HG03558 (cell line): ENCODE results near the gene OSBPL6.
"Not testable (repeated sequence)": the region's sequence is repeated elsewhere in the genome, so short reads cannot be mapped to it uniquely, and the experiment has no call there.

Experiments used
- ATAC-seq: cut with Tn5 transposase; IDR thresholded peaks from one replicate; pipeline ENCODE4 v1.9.1; 2021; ENCODE audit warnings: moderate number of reproducible peaks; ENCODE audit not compliant: unreplicated experiment; ENCODE audit errors: extremely low read depth

OSBPL6 gene

DNA sequence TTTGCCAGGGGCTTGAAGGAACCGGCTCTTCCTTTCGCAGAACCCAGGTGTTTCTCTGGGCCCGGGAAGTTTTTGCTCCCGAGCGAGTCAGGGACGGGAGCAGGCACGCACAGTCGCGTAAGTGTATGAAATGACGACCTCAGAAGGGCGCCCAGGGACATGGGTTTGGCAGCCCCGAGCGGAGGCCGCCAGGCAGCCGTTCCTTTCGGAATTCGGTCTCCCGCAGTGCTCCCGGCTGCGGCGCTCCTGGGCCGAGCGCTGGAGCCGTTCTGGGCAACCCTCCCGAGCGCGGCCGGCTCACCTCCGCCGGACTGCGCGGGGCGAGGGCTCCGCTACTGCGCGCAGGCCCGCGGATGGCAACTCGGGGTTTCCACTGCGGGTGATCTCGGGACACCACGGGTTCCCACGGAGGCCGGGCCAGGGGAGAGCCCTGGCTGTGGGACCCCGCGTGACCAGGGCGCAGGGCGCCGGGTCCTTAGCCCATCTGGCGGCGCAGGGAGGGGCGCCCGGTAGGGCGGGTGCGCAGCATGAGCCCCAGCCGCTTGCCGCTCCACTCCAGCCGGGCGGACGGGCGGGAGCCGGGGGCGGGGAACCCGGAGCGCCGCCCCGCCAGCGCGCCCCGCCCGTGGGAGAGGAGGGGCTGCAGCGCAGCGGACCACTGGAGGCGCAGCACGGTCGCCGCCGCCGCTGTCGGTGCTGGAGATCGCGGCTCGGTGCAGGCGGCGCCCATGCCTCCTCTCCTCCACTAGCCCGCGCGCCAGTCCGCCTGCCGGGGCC is at the start of gene OSBPL6:
TSS of gene OSBPL6 (plus strand) at position 690 of the 777 bp plus-strand sequence. CDS start 111,673 bp downstream, outside the sequence.
- ATAC-seq = peak; percentile 73

DNA sequence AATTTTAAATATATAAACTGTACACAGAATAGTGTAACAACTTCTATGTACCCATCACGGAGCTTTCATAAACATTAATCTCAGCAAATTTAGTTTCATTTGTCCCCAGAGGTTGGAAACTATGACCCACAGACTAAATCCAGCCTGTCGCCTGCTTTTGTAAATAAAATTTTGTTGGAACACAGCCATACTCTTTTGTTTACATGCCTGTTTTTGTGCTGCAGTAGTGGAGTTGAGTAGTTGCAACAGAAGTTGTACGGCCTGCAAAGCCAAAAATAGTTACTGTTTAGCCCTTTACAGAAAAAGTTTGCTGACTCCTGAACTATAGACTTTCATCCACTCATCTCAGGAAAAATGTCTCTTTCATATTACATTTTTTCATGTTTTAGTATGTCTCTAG is 42.3 kb upstream of the OSBPL6 start:
- no peak for ATAC-seq

DNA sequence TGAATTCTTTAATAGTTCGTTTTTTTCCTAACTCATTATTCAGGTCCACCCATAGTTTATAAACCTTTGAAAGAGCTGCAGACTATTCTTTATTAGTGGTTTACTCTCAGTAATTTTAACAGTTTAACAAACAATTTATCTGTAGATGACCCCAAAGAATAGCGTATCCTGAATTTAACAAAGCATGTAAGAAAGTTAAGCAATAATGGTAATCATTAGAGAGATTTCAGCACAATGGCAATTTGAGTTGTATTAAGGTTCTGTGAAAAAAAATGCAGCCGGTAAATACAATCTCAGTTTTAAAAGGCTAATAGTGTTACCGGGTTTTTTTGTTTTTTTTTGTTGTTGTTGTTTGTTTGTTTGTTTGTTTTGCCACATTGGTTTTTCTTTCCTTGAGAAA is 41.8 kb upstream of the OSBPL6 start:
- ATAC-seq = no peak

DNA sequence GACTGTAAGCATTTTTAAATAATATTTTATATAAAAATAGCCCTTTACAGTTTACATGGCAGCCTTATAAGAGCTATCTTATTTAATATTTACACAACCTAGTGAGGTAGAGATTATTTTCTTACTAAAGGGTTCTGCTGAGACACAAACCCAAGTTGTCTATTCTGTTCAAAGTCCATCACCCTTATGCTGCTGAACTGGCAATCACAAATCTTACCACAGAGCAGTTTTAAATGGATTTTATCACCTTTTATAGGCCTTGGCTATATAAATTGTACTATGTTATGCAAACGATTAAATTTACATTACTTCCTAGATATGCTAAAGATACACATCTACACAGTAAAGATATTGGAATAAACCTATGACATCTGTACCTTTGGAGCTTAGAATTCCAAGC is 41.3 kb upstream of the OSBPL6 start:
- no peak for ATAC-seq

DNA sequence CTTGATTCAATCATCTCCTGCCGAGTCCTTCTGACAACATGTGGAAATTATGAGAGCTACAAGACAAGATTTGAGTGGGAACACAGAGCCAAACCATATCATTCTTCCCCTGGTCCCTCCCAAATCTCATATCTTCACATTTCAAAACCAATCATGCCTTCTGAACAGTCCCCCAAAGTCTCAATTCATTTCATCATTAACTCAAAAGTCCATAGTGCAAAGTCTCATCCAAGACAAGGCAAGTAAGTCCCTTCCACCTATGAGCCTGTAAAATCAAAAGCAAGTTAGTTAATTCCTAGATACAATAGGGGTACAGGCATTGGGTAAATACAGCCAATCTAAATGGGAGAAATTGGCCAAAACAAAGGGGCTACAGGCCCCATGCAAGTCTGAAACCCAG is 40.4 kb upstream of the OSBPL6 start:
- not testable (repeated sequence) for ATAC-seq

DNA sequence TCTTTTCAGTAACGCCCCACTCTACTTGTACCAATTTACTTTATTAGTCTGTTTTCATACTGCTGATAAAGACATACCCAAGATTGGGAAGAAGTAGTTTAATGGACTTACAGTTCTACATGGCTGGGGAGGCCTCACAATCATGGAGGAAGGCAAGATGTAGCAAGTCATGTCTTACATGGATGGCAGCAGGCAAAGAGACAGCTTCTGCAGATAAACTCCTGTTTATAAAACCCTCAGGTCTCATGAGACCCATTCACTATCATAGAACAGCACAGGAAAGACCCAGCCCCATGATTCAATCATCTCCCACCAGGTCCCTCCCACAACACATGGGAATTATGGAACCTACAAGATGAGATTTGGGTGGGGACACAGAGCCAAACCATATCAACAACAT is 38.8 kb upstream of the OSBPL6 start:
- ATAC-seq = no peak

DNA sequence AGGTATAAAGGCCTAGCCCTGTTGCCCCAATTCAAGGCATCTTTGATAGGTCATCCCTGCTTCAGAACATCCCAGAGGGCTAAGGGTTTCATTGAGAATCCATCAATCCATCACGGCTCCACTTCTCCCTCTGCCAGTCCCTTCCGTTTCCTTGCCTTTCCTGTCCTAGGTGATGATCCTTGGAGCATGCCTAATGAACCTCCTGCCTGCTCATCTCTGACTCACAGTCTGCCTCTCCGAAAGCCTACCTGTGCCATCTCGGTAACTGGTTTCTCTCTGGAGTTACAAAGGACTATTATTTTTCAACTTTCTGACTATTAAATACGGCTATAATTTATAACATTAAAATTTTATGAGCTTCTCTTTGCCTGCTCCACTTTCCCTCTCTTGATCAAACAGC is 36.7 kb upstream of the OSBPL6 start:
- no peak for ATAC-seq

DNA sequence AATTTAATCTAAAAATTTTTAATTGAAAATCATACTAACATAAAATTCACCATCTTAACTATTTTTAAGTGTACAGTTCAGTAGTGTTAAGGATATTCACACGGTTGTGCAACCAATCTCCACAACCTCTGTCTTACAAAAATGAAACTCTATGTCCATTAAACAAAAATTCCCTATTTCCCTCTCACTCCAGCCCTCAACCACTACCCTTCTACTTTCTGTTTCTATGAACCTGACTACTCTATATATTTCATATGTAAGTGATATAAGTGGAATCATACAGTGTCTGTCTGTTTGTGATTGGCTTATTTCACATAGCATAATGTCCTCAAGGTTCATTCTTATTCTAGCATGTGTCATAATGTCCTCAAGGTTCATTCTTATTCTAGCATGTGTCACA is 34.3 kb upstream of the OSBPL6 start:
- no peak for ATAC-seq

DNA sequence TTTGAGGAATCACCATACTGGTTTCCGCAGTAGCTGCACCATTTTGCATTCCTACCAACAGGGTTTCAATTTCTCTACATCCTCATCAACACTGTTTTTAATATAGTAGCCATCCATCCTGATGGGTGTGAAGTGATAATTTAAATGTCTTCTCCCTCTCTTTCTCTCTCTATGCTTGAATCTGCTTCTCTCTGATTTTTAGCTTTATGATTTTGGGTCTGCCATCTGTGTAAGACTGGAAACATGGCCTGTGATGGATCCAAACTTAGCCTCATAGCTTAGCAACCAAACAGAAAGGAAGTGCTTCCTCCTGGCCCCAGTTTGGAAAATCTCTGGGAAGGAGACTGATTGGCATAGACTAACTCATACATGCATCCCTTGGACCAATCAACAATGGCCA is 33.7 kb upstream of the OSBPL6 start:
- ATAC-seq = no peak

DNA sequence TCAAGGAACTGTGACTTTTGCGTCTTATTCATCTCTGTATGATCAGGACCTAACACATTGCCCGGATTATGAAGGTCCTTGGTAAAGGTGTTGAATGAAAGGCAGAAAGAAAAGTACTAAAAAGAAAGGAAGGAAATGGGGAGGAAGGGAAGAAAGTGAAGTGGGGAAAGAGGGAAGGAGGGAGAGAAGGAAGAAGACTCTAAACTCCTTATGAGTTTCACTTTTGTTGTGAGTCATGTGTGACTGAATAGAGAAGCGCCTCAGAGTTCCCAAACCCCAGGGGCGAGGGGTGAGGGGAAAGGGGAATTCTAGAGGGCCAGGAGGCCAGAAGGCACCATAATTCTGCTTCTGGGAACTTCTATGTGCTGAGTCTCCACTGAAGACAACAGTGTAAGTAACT is 30.9 kb upstream of the OSBPL6 start:
- ATAC-seq = no peak

DNA sequence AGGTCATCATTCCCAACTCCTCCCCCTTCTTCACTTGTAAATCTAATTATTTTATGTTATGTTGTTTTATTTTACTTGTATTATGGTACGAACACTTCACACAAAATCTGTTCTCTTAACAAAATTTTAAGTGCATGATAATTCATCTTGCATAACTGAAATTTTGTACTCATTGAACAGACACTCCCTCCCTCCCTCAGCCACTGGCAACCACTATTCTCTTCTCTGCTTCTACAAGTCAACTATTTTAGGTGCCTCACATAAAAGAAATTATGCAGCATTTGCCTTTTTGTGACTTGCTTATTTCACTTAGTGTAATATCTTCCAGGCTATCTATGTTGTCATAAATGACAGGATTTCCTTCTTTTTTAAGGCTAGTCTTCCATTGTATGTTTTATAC is 30.4 kb upstream of the OSBPL6 start:
- ATAC-seq = no peak

DNA sequence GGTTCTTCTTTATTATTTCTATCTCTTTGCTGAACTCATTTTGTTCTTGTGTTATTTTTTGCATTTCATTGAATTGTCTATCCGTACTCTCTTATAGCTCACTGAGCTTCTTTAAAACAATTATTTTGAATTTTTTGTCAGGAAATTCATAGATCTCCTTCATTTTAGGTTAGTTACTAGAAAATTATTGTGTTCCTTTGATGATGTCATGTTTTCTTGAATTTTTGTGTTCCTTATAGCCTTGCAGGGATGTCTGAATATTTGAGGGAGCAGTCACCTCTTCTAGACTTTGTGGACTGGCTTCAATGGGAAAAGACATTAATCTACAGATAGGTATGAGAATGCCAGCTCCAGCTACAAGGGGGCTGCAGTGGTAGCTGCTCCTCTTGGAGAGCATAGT is 20.7 kb upstream of the OSBPL6 start:
- ATAC-seq = no peak

DNA sequence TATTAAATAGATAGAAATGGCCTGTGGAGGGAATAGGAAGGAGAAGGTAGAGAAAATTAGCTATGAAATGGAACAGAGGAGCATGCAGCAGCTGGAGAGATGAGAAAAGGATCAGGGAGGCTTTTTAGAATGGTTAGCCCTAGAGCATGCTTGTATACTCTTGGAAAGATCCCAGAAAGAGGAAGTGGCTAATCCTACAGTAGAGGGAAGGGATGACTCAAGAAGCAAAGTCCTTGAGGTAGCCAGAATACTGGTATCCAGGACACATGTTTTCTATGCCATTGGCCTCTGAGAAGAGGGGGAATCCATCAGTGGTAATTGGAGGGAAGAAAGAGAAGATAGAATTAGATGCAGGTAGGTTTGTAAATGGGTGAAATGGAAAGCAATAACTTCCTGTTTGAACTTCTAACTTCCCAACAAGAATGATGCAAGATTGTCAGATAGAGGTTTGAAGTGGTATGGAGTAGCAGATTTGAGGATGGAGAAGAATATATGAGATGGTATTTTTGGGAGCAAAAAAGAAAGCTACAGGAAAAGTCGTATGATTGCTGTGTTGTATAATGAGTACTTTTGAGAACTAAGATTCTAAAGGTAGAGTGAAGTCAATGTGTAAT is 17.1 kb upstream of the OSBPL6 start:
- ATAC-seq = no peak

DNA sequence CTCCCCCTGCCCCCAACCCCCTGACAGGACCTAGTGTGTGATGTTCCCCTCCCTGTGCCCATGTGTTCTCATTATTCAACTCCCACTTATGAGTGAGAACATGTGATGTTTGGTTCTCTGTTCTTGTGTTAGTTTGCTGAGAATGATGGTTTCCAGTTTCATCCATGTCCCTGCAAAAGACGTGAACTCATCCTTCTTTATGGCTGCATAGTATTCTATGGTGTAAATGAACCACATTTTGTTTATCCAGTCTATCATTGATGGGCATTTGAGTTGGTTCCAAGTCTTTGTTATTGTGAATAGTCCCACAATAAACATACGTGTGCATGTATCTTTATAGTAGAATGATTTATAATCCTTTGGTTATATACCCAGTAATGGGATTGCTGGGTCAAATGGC is 13.7 kb upstream of the OSBPL6 start:
- ATAC-seq = not testable (repeated sequence)

DNA sequence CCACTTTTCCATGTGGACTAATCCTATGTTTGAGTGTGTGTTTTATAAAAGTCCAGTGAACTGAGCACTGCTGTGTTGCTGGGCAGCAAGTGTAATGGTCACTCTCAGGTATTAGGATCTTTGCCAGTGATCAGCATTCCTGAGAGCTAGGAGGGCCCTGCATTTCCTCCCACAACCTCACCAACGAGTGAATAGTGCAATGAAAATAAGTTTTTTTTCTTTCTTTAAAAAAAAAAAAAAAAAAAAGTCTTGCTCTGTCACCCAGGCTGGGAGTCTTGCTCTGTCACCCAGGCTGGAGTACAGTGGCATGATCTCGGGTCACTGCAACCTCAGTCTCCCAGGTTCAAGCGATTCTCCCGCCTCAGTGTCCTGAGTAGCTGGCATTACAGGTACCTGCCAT is 6.5 kb upstream of the OSBPL6 start:
- no peak for ATAC-seq

DNA sequence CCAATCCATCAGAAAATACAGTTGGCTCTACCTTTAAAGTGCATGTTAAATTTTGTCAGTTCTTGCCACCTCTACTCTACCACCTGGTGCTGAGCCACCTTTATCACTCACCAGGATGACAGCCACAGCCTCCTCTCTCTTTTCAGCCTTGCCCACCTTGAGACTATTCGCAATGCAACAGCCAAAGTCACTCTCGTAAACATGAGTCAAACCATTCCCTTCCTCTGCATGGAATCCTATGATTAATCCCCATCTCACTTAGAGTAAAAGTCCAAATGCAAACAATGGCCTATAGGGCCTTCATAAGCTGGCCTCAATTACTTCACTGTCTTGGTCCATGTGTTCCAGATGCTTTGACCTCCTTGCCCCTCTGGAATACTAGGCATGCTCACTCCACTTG is 5.8 kb upstream of the OSBPL6 start:
- ATAC-seq = no peak

DNA sequence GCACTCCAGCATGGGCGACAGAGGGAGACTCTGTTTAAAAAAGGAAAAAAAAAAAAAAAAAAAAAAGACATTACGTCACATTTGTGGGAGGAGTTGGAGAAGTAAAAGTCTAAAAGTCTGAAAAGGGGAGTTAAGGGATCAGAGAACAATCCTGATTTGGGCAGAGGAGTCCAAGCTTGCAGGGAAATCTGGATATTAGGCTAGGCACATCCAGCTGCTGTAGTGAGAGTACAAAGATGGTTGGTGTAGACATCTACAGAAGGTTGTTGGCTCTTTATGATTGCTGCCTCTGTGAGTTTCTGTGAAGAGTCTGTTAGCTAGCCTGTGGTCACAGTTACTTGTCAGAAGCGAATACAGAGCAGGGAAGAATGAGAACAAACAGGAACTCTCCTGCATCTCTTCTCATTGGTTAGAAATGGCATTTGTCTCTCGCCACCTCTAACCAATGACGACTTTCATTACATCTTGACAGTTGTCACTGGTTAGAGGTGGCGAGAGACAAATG is 3.3 kb upstream of the OSBPL6 start:
- no peak for ATAC-seq

DNA sequence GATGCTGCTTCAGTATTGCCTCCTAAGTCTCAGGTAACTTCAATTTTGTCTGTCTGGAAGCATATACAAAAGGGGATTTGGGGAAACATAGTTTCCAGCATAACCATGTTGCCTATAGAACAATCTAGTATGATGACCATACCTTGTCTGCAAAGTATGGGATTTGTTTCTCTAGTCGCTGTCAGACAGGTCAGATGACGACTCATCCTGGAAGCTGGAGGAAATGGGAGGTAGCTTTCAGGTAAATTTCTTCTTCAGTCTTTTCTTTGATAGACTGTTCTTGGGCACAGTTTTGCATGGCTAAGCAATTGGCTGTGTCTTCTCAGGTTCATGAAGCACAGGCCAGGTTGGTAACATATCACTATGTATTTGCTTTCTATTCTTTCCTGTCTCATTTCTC is 2.8 kb upstream of the OSBPL6 start:
- no peak for ATAC-seq

DNA sequence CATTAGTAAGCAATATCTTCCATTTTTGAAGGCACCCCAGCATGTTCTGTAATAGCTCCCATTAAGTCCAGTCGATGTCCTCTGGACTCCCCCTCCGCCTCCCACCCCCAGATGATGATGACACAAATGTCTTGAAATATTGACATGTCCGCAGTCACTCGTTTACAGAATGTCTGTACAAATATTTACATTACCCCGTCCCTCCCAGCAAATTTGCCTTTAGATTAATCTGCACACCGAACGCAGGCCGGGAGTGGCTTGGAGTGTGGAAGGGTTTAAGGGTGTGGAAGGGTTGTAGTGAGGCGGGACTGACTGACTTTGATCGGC is 853 bp upstream of the OSBPL6 start:
- ATAC-seq = no peak

DNA sequence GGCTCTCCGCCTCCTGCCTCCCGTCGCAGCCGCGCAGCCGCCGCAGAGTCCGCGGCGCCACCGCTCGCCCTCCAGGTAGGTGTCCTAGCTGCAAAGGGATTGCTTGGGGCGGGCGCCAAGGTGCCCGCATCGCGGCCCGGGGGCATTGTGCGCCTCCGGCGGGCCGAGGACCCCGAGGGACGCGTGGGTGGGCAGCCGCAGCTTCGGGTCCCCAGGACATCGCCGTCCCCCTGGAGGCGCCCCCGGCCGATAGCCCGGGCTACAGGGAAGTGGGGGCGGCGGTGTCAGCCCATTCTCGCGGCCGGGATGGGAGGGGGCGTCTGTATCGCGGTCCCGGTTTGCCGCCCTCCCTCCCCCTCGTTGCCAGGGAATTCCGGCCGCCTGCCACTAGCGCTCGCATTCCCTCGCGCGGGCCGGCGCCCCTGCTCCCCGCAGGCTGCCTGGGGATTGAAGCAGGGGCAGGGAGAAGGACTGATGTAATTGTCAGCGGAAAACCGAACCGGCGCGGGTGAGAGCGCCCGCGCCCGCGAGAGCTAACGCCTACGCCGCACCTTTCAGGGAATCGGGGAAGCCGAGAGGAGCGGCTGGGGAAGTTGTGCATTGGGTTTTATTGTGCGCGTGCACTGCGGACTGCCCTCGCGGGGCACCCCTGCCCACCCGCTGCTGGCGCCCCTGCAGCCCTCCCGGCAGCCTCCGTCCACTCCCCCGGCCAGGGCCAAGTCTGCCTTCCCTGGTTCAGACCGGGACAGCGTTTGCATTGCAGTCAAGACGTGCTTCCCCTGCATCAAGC is 483 bp downstream of the OSBPL6 start:
- no peak for ATAC-seq
